Measurements from ENCODE around the gene CDHR3. TPM values are rescaled to one million over a fixed set of nuclear protein-coding genes. Genes with fewer than 3 reads are reported as not detected.
"Not testable (repeated sequence)": the region's sequence is repeated elsewhere in the genome, so short reads cannot be mapped to it uniquely, and the experiment has no call there.

Gene CDHR3
- total RNA-seq, 1 donor from 2014 or later, result 0.60 TPM

DNA sequence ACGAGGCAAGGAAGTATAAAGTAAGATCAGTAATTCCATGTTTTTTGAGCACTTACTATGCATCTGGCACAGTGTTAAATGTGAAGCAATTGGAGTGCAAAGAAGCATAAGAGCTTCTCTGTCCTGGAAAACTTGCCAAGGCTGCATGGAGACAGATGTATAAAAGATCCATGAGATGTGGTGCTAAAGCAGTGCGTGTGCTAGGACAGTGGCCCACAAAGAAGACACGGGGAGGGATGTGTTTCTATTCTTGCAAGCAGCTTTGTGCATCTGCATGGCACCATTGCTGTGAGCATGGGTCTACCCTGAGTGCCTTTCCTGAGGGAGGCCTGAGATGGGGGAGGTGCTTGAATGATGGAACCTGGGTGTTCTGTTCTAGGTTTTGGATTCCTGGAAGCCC lies 5.1 kb upstream of the CDHR3 start:
- DNase-seq (ENCODE audit: low read depth in 2 of 2), result no peak

DNA sequence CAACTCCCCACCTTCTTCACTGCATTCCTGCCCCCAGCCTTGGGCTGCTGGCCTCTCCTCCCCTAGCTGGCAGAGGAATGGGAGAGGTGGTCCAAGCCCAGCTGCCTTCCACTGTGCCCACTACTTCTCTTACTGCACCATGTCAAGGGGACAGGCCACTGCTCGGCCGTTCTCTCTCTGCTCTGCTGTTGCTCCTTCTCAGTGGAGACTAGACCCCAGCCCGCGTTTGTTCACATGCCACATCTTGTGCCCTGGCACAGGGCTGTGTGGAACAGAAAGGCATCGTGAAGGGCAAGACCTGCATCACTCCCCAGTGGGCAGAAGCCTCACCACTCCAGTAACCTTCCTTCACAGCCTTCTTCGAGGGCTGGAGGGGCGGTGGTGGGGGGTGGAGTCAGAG lies 711 bp upstream of the CDHR3 start:
- DNase-seq (ENCODE audit: low read depth in 2 of 2), result no peak

GRCh38 chr7:105971845-105972244 lies 8.8 kb downstream of the CDHR3 start:
- no peak for DNase-seq (ENCODE audit: low read depth in 2 of 2)

- no peak for DNase-seq (ENCODE audit: low read depth in 2 of 2)
These were observed 9.2 kb downstream of the CDHR3 start for GRCh38 chr7:105972276-105972675.

DNA sequence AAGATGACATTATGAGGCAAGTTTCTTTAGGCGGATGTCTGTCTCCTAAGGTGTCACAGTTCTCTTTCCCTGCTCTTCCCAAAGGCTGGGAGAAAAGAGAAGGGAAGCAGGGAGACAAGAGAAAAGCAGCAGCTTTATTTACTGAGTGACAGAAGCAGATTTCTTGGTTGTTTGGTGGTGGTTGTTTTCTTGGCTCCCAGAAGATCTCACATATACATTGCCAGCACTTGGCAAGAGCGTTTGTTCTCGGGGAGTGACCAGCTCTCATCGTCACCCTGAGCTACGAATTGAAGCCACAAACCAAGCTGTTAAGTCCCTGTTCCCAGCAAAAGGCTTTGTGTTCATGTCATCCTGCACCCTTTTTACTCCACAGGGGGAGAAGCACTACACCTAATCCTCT lies 11.4 kb downstream of the CDHR3 start:
- no peak for DNase-seq (ENCODE audit: low read depth in 2 of 2)

DNA sequence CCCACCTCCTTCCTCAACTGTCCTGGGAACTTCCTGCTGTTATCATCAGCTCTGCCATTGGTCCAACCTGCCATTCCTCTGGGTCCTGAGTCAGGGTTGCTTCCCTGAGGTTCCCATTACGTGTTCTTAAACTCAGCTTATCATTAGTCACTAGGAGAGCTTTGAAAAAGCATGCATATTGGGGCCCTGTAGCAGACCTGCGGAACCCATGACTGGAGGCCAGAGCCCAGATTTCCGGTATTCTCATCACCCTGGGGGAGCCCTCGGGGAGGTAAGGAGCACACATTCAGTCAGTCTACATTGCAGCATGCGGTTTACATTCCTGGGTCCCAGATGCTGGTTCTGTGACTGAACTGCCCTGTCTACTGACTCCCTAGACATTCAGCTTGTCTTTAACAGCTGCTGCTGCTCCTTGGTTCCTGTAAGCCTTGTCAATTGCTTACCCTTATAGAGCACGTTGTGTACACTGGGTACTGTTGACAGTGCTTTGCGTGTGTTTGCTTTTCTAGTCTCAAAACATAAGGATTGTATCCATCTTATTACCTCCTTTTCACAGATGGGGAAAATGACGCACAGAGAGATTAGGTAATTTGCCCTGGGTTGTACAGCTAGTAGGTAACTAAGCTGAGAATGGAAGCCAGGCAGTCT lies 12.8 kb downstream of the CDHR3 start:
- peak in 1 of 2 donors; percentile 79 for DNase-seq (ENCODE audit: low read depth in 2 of 2)

DNA sequence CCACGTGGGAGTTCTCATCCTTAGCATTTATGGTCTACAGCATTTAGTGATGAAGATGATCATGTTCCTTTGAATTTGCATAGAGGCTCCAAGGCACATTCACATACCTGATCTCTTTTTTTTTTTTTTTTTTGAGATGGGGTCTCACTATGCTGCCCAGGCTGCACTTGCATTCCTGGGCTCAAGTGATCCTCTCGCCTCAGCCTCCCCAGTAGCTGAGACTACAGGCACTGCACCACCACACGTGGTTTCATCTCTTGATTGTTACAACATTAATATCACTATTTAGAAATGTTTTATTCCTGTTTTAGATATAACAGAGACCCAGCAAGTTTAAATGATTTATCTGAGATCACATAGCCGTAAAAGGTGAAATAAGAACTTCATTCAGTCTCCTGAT lies 13.8 kb downstream of the CDHR3 start:
- DNase-seq (ENCODE audit: low read depth in 2 of 2), result no peak

DNA sequence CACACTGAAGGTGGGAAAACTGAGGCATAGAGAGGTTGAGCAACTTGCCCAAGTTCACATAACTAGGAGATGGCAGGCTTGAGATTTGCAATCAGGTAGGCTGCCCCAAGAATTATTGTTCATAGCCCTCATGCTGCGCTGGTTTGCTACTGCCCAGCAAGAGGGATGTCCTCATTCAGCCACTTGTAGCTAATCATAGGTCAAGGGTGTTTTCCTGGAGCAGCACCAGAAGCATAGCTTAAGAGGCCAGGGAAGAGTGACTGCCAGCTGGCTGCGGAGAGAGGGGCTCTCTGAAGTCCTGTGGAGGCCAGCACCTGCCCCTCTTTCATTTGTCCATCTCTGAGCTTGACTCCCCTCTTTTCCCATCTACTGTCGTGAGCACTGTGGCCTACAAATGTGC lies 15.0 kb downstream of the CDHR3 start:
- no peak for DNase-seq (ENCODE audit: low read depth in 2 of 2)

- DNase-seq (ENCODE audit: low read depth in 2 of 2), result no peak
These were observed 15.9 kb downstream of the CDHR3 start for GRCh38 chr7:105978974-105979373.

DNA sequence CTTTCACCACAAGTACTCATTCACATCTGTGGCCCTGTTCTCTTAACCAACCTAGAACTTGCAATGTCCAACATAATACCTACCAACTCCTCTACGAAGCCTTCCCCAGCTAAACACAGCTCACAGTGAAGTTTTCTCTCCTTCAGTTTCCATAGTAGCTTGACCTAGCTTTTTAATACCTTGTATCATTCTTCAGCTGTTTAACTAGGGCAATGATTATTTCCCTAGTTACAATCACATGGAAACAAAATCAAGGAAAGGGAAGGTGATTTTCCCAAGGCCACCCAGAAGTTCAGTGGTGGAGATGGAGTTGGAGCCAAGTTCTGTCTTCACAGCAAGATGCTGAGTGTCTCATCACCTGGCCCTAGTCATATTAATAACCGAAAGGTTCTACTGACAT lies 16.3 kb downstream of the CDHR3 start:
- DNase-seq (ENCODE audit: low read depth in 2 of 2), result no peak

DNA sequence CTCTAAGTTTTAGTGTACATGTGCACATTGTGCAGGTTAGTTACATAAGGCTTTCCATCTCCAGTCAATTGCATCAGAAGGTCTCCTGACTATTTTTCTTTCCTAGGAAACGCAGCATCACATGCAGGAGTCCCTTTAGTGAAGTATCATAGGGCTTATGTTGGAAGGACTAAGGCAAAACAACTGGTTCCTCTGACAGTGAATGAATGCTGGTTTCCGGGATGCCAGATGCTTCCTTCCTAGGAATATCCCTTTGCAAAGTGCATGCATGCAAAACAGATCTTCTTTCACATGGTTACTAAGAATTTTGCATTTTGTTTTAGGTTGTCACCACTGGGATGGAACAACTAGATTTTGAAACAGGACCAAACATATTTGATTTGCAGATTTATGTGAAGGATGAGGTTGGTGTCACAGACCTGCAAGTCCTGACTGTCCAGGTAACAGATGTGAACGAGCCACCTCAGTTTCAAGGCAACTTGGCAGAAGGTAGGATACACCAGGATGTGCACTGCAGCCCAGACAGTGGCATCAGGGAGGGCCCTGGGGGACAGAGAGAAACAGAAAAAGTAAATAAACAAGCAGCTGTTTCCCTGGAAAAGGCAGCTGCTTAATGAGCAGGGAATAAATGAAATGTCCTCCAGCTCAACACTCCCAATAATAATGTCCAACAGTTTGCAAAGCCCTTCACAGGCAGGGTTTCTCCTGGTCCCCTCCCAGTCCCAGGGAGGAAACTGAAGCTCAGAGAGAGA lies 17.8 kb downstream of the CDHR3 start:
- peak; percentile 31 to 62 for DNase-seq (ENCODE audit: low read depth in 2 of 2)

GRCh38 chr7:105982388-105982787 lies 19.3 kb downstream of the CDHR3 start:
- DNase-seq (ENCODE audit: low read depth in 2 of 2), result no peak

GRCh38 chr7:105984808-105985207 lies 21.7 kb downstream of the CDHR3 start:
- DNase-seq (ENCODE audit: low read depth in 2 of 2), result not testable (repeated sequence)

DNA sequence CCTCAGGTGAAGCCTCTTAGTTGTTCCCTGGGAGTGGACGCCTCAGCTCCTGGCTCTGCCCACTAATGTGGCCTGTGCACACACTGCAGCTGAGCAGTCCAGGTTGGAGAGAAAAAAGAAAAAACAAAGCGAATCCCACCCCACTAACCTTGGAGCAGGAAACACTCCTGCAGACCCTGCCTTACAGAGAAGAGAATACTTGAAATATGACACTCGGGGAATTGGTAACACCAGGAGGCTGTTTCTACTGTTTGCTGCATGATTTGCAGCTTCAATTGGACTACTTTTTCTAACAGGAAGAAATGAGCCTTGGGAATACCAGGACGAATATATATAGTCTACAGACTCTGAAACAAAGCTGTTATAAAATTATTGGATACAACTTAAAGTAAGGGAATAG lies 22.2 kb downstream of the CDHR3 start:
- no peak for DNase-seq (ENCODE audit: low read depth in 2 of 2)

GRCh38 chr7:105985672-105986215 lies 22.7 kb downstream of the CDHR3 start:
- DNase-seq (ENCODE audit: low read depth in 2 of 2), result no peak

- DNase-seq (ENCODE audit: low read depth in 2 of 2), result no peak
These were observed 24.0 kb downstream of the CDHR3 start for GRCh38 chr7:105987046-105987445.

- no peak for DNase-seq (ENCODE audit: low read depth in 2 of 2)
These were observed 25.2 kb downstream of the CDHR3 start for GRCh38 chr7:105988276-105988675.

- DNase-seq (ENCODE audit: low read depth in 2 of 2), result no peak
These were observed 26.1 kb downstream of the CDHR3 start for GRCh38 chr7:105989191-105989590.

DNA sequence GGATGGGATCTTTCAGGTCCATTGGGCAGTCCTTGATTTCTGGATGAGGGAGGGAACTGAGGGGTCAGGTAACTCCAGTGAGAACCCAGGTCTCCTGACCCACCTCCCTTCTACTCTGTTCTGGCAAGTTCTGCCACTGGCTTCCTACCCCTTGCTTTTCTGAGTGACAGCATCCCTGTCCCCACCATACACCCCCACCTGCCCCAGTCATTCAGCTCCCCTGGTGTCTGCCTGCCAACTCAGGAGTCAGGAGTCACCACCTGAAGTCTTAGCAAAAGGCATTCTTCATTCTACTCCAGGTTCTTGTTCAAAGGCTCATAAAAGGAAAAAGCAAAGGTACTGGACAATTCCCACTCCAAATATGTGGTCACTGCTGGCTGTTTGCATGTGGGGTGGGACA lies 26.6 kb downstream of the CDHR3 start:
- DNase-seq (ENCODE audit: low read depth in 2 of 2), result no peak

- no peak for DNase-seq (ENCODE audit: low read depth in 2 of 2)
These were observed 27.1 kb downstream of the CDHR3 start for GRCh38 chr7:105990141-105990540.

DNA sequence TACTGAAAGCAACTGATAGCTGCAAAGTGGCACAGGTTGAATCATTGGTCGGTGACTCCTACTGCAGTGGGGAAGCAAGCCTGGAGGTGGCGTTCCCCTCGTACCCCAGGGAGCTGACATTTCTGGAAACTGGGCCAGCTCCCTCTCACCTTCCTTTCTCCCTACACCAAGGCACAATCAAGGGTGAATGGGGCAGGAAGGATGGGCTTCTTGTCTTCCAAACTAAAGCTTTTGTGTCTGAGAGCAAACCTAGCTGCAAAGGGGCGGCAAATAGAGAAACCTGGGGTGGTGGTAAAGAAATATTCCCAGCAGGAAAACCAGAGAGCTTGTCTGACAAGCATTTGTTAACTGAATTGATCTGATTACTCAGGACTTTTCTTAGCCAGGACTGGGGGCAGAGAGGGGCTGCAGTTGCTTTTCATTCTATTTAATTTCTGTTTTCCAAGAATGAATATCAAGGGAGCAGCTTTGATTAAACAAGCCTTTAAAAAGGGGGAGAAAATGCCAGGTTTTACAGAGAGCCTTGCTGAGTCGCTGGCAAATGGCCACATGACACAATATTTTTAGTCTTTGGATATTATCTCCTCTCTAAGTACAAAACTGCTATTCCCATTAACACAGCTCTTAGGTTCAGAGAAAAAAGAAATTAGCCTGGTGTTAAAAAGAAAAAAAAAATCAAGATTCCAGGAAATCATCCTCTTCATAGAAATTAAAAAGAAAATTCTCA lies 27.8 kb downstream of the CDHR3 start:
- no peak for DNase-seq (ENCODE audit: low read depth in 2 of 2)

DNA sequence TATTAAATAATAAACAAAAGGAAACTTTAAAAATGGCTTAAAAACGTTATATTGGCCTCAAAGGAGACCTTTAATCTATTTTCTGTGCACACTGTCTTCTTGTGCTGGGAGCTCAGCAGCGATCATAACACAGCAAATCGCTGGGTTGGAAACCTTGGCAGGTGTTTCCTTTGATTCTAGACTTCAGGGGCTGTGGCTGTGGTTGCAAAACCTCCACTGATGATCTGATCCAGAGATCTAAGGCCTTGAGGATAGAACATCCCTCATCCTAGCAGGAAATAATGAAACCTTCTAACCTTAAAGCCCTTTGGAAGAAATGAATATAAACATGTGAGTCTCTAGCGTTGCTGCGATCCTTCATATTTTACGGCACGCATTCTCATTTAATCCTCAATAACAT lies 29.8 kb downstream of the CDHR3 start:
- DNase-seq (ENCODE audit: low read depth in 2 of 2), result no peak
